Stimulated activated CD4-positive, alpha-beta T cell treated with anti-CD3 and anti-CD28 coated beads, Interleukin-15, amount 100 ng/mL, for 24 hours (primary cell): ENCODE data around the gene ST8SIA2.

Source experiments
- DNase-seq: peaks from one replicate; pipeline ENCODE4 v3.0.0-alpha.2; 2020

The ST8SIA2 gene

GRCh38 chr15:92399271-92399950, 5.7 kb downstream of the ST8SIA2 start:
- DNase-seq = no peak

GRCh38 chr15:92400573-92400972, 6.9 kb downstream of the ST8SIA2 start:
- DNase-seq = no peak

- DNase-seq = no peak
Observed at GRCh38 chr15:92400980-92401787, 7.5 kb downstream of the ST8SIA2 start.

- DNase-seq = no peak
Observed at GRCh38 chr15:92402751-92403150, 9.1 kb downstream of the ST8SIA2 start.

GRCh38 chr15:92405942-92406341, 12.3 kb downstream of the ST8SIA2 start:
- DNase-seq = no peak

GRCh38 chr15:92407321-92407720, 13.6 kb downstream of the ST8SIA2 start:
- DNase-seq = no peak

GRCh38 chr15:92407916-92408315, 14.2 kb downstream of the ST8SIA2 start:
- no peak for DNase-seq

GRCh38 chr15:92409006-92409405, 15.3 kb downstream of the ST8SIA2 start:
- no peak for DNase-seq

- DNase-seq = no peak
Observed at GRCh38 chr15:92409521-92409920, 15.8 kb downstream of the ST8SIA2 start.

GRCh38 chr15:92410537-92410936, 16.9 kb downstream of the ST8SIA2 start:
- no peak for DNase-seq

- no peak for DNase-seq
Observed at GRCh38 chr15:92411256-92411655, 17.6 kb downstream of the ST8SIA2 start.

GRCh38 chr15:92413510-92413909, 19.8 kb downstream of the ST8SIA2 start:
- DNase-seq = no peak

- DNase-seq = no peak
Observed at GRCh38 chr15:92415639-92416297, 22.1 kb downstream of the ST8SIA2 start.

- no peak for DNase-seq
Observed at GRCh38 chr15:92416557-92416956, 22.9 kb downstream of the ST8SIA2 start.

- DNase-seq = no peak
Observed at GRCh38 chr15:92417716-92418115, 24.0 kb downstream of the ST8SIA2 start.

GRCh38 chr15:92418864-92419263, 25.2 kb downstream of the ST8SIA2 start:
- DNase-seq = no peak

- no peak for DNase-seq
Observed at GRCh38 chr15:92421976-92422375, 28.3 kb downstream of the ST8SIA2 start.

- DNase-seq = no peak
Observed at GRCh38 chr15:92425578-92426225, 32.0 kb downstream of the ST8SIA2 start.

GRCh38 chr15:92429378-92430068, 35.8 kb downstream of the ST8SIA2 start:
- no peak for DNase-seq

GRCh38 chr15:92430069-92430440, 36.4 kb downstream of the ST8SIA2 start:
- DNase-seq = no peak

GRCh38 chr15:92435145-92435544, 41.5 kb downstream of the ST8SIA2 start:
- no peak for DNase-seq

- DNase-seq = no peak
Observed at GRCh38 chr15:92438471-92438870, 44.8 kb downstream of the ST8SIA2 start.

GRCh38 chr15:92443381-92443780, 49.7 kb downstream of the ST8SIA2 start:
- DNase-seq = no peak
